ENCODE measurements around the gene POLR1A.

DNA sequence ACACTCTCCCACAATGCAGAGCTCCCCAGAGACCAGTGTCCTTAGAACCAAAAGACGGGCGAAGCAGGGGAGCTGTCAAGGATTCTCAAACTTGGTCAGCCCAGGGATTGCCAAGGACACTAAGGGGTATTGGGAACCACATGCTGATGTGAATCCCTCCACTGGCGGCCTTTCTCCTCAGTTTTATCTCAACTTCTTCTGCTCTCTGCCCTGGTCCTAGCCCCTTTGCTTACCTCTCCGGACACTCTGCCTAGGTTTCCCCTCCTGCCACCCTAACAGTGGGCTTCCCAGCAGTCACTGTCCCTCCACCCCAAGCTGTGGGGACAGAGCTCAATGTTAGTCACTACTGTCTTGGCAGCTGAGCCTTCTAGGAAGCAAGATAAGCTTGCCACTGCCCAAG lies 61.1 kb downstream of the POLR1A start:
- TF ChIP-seq, protein P1, sequence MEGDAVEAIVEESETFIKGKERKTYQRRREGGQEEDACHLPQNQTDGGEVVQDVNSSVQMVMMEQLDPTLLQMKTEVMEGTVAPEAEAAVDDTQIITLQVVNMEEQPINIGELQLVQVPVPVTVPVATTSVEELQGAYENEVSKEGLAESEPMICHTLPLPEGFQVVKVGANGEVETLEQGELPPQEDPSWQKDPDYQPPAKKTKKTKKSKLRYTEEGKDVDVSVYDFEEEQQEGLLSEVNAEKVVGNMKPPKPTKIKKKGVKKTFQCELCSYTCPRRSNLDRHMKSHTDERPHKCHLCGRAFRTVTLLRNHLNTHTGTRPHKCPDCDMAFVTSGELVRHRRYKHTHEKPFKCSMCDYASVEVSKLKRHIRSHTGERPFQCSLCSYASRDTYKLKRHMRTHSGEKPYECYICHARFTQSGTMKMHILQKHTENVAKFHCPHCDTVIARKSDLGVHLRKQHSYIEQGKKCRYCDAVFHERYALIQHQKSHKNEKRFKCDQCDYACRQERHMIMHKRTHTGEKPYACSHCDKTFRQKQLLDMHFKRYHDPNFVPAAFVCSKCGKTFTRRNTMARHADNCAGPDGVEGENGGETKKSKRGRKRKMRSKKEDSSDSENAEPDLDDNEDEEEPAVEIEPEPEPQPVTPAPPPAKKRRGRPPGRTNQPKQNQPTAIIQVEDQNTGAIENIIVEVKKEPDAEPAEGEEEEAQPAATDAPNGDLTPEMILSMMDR (IDR thresholded peaks at IDR 0.05; ENCODE audit: low read depth, low read length, poor library complexity, severe bottlenecking) = no peak
- no peak for TF ChIP-seq EZH2phosphoT487 (IDR thresholded peaks at IDR 0.05; ENCODE audit: borderline replicate concordance, low read length)
